ENCODE results near the gene ATG16L2. TPM values are rescaled to one million over a fixed set of nuclear protein-coding genes. Genes with fewer than 3 reads are reported as not detected.

The ATG16L2 gene
- total and polyA plus RNA-seq, 4 donors = 4.7 to 17.8 (median 7.4) TPM

- DNase-seq (ENCODE audit: low spot score) = no peak
- no peak overlapping the region for H3K4me3 ChIP-seq (ENCODE audit: low read depth in 1 of 3, low read length in 3 of 3)
- H3K9me3 ChIP-seq (ENCODE audit: control insufficient read depth in 4 of 4, low read length in 3 of 4) = no peaks in the 10 kb centered on the region
- WGBS = 74% methylated on average over 4 of the region's 4 CpGs
- peaks cover 0 to 3% (median 0%) of the 10 kb centered on the region in 4 donors for H3K36me3 ChIP-seq (ENCODE audit: control insufficient read depth in 4 of 4, insufficient read depth in 3 of 4, low read depth in 1 of 4, low read length in 3 of 4)
- peaks cover 20 to 92% (median 77%) of the 10 kb centered on the region in 4 donors for H3K4me1 ChIP-seq (ENCODE audit: control insufficient read depth in 4 of 4, insufficient read depth in 4 of 4, low read length in 3 of 4)
- no peaks in the 10 kb centered on the region for H3K27me3 ChIP-seq (ENCODE audit: control insufficient read depth in 4 of 4, insufficient read depth in 4 of 4, low read length in 3 of 4)
- TF ChIP-seq ATF3 (IDR thresholded peaks at IDR 0.05) = no peak
- TF ChIP-seq HNF4G (IDR thresholded peaks at IDR 0.05) = no peak
- no peak for TF ChIP-seq EGR1 (IDR thresholded peaks at IDR 0.05; ENCODE audit: low read depth in 2 of 2)
- TF ChIP-seq REST (IDR thresholded peaks at IDR 0.05) = no peak
- TF ChIP-seq YY1 (IDR thresholded peaks at IDR 0.05) = no peak
- TF ChIP-seq MAX (IDR thresholded peaks at IDR 0.05) = no peak
- no peak for TF ChIP-seq RXRA (IDR thresholded peaks at IDR 0.05)
- no peak for TF ChIP-seq FOXA1 (IDR thresholded peaks at IDR 0.05)
- TF ChIP-seq HNF4A (conservative IDR thresholded peaks at IDR 0.05) = no peak
- no peak for TF ChIP-seq JUND (IDR thresholded peaks at IDR 0.05)
- no peak for TF ChIP-seq SP1 (IDR thresholded peaks at IDR 0.05)
- TF ChIP-seq RAD21 (IDR thresholded peaks at IDR 0.05) = no peak
- TF ChIP-seq CTCF (IDR thresholded peaks at IDR 0.05; ENCODE audit: low read depth, low read length, missing input control) = no peak
- no peak for TF ChIP-seq FOXA2 (IDR thresholded peaks at IDR 0.05)
- no peak for TF ChIP-seq NR2F2 (IDR thresholded peaks at IDR 0.05)
- TF ChIP-seq ZBTB33 (IDR thresholded peaks at IDR 0.05) = no peak
- TF ChIP-seq GABPA (IDR thresholded peaks at IDR 0.05 in 1 of 2, conservative IDR thresholded peaks at IDR 0.05 in 1 of 2) = no peak
- TF ChIP-seq TAF1 (conservative IDR thresholded peaks at IDR 0.05) = no peak
- no peak overlapping the region for H3K27ac ChIP-seq (ENCODE audit: low read depth in 1 of 2, low read length in 2 of 2)
- H3K9ac ChIP-seq (ENCODE audit: low read depth in 1 of 2, low read length in 2 of 2) = no peak overlapping the region
Measured at GRCh38 chr11:72771507-72771906, 42.7 kb upstream of the ATG16L2 start.

Data from liver (tissue), 9 donors.